Limb (tissue), 2 donors: ENCODE data around the gene IFT81.
A peak's percentile ranks its signal among the peaks of the same experiment; 100 is the strongest.
"Not testable (repeated sequence)": the region's sequence is repeated elsewhere in the genome, so short reads cannot be mapped to it uniquely, and the experiment has no call there.

Experiments used
- DNase-seq, 2 donors: peaks; one replicate each; pipeline ENCODE4 v3.0.0-alpha.2; 2016; ENCODE audit errors: extremely low spot score in 2 of 2

Gene IFT81

GRCh38 chr12:110203546-110203945, 79.4 kb downstream of the IFT81 start:
- DNase-seq = no peak

GRCh38 chr12:110205931-110206330, 81.8 kb downstream of the IFT81 start:
- DNase-seq = no peak

GRCh38 chr12:110211639-110212536, 87.7 kb downstream of the IFT81 start:
- DNase-seq = peak in 1 of 2 donors; percentile 49

GRCh38 chr12:110217996-110218674, 94.0 kb downstream of the IFT81 start:
- no peak for DNase-seq

- no peak for DNase-seq
These were observed 97.9 kb downstream of the IFT81 start for GRCh38 chr12:110222027-110222426.

GRCh38 chr12:110222433-110222832, 98.3 kb downstream of the IFT81 start:
- no peak for DNase-seq

- DNase-seq = no peak
These were observed 99.7 kb downstream of the IFT81 start for GRCh38 chr12:110223777-110224378.

GRCh38 chr12:110224379-110225304, 100.5 kb downstream of the IFT81 start:
- peak in 1 of 2 donors; percentile 91 for DNase-seq

- DNase-seq = no peak
These were observed 103.0 kb downstream of the IFT81 start for GRCh38 chr12:110227138-110227537.

- DNase-seq = not testable (repeated sequence)
These were observed 104.2 kb downstream of the IFT81 start for GRCh38 chr12:110228348-110228747.

- DNase-seq = no peak
These were observed 104.6 kb downstream of the IFT81 start for GRCh38 chr12:110228756-110229155.

- no peak for DNase-seq
These were observed 105.3 kb downstream of the IFT81 start for GRCh38 chr12:110229409-110229808.

GRCh38 chr12:110230655-110231054, 106.5 kb downstream of the IFT81 start:
- DNase-seq = no peak

- no peak for DNase-seq
These were observed 109.2 kb downstream of the IFT81 start for GRCh38 chr12:110233212-110233903.

- no peak for DNase-seq
These were observed 110.2 kb downstream of the IFT81 start for GRCh38 chr12:110234331-110234751.

- no peak for DNase-seq
These were observed 110.6 kb downstream of the IFT81 start for GRCh38 chr12:110234755-110235154.

- DNase-seq = no peak
These were observed 111.2 kb downstream of the IFT81 start for GRCh38 chr12:110235383-110235782.

- DNase-seq = no peak
These were observed 119.1 kb downstream of the IFT81 start for GRCh38 chr12:110243227-110243626.

GRCh38 chr12:110244372-110244771, 120.2 kb downstream of the IFT81 start:
- no peak for DNase-seq

- no peak for DNase-seq
These were observed 120.7 kb downstream of the IFT81 start for GRCh38 chr12:110244829-110245228.
